ENCODE measurements around the gene SLC66A2. TPM values are rescaled to one million over a fixed set of nuclear protein-coding genes. Genes with fewer than 3 reads are reported as not detected.

The SLC66A2 gene
- total and polyA plus RNA-seq, 2 donors (not counting 1 experiment from before 2014, with no cell fraction given) = 44.4 to 45.1 TPM

DNA sequence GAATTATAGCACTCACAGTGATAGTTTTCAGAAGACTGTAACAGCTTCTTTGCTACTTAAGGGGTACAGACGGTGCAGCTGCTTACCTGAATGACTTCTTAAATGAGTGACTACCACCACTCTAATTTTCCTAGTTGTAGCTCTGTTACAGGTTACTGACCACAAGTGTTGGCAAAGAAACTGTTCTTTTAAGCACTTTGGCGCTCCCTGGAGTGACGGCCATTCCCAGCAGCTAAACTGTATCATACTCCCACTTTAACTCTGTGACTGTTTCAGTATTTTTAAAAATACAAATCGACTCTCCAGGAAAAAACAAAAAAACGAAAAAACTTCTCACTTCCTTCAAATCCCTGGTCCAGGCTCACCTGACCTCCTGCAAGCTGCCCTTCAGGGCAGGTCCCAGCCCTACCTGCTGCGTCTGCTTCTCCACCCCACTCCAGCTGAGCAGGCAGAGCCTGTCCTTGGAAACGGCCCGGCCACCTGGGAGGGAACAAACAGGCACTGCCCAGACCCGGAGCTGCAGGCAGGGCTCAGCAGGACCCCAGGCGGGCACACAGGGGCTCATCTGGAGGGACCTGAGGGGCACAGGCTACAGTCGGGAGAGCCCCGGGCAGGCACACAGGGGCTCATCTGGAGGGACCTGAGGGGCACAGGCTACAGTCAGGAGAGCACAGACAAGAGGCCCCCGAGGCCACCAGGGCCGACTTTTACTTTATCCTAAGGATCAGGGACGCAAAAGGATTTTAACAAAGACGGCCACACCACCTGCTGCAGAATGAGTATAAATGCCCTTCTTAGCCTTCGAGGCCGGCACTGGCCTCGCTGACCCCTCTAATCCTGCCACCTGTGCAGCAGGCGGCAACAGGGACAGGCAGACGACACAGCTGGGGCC lies 24.5 kb downstream of the SLC66A2 start:
- peaks cover 90% of the 10 kb centered on the region for H3K79me2 ChIP-seq (ENCODE audit: control insufficient read depth, insufficient read depth, low read length)
- no peak for TF ChIP-seq EZH2 (IDR thresholded peaks at IDR 0.05; ENCODE audit: borderline replicate concordance, insufficient read depth, low read depth, low read length, poor library complexity, severe bottlenecking)
- TF ChIP-seq, protein P1, sequence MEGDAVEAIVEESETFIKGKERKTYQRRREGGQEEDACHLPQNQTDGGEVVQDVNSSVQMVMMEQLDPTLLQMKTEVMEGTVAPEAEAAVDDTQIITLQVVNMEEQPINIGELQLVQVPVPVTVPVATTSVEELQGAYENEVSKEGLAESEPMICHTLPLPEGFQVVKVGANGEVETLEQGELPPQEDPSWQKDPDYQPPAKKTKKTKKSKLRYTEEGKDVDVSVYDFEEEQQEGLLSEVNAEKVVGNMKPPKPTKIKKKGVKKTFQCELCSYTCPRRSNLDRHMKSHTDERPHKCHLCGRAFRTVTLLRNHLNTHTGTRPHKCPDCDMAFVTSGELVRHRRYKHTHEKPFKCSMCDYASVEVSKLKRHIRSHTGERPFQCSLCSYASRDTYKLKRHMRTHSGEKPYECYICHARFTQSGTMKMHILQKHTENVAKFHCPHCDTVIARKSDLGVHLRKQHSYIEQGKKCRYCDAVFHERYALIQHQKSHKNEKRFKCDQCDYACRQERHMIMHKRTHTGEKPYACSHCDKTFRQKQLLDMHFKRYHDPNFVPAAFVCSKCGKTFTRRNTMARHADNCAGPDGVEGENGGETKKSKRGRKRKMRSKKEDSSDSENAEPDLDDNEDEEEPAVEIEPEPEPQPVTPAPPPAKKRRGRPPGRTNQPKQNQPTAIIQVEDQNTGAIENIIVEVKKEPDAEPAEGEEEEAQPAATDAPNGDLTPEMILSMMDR (IDR thresholded peaks at IDR 0.05) = no peak
- CTCF ChIA-PET = interaction anchor here (0.8 kb wide), 1 partner anchor 100 kb away, joined by 3 read pairs; no protein-coding TSS in a partner anchor

DNA sequence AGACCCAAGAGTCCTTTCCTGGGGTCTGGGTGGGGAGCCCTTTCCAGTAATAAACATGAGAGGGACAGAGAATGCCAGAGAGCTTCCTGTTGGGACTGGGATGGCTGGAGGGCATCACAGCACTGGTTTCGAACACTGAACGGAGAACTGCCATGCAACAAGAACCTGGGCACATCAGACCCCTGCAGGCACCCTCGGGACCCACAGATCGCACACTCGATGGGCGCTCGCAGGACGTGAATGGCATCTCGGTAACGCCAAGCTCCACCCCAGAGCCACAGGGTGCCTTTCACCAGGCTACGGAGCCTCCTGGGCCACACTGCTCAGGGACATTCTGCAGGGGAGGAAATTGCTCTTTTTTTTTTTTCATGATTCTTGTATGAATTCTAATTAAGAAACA lies 25.1 kb downstream of the SLC66A2 start:
- no peaks in the 10 kb centered on the region for H3K27me3 Mint-ChIP-seq
- peaks cover 1 to 31% (median 26%) of the 10 kb centered on the region in 3 donors for H3K9me3 ChIP-seq (ENCODE audit: control extremely low read depth in 1 of 3, control insufficient read depth in 2 of 3, insufficient read depth in 1 of 3, low read length in 2 of 3)
- H3K4me3 Mint-ChIP-seq = no peak overlapping the region
- 98% methylated on average over 10 of the region's 11 CpGs for WGBS (ENCODE audit: insufficient coverage)
- H3K4me1 ChIP-seq (ENCODE audit: control insufficient read depth in 2 of 2, insufficient read depth in 2 of 2, low read length in 2 of 2) = no peaks in the 10 kb centered on the region
- H3K4me3 ChIP-seq (ENCODE audit: control extremely low read depth in 1 of 5, extremely low read depth in 1 of 5, insufficient read depth in 1 of 5, low read depth in 2 of 5, low read length in 4 of 5) = no peak overlapping the region
- H3K27ac Mint-ChIP-seq = no peak overlapping the region
- H3K9me3 Mint-ChIP-seq (ENCODE audit: insufficient read depth) = peaks cover 10% of the 10 kb centered on the region
- intact Hi-C loops (cut with micrococcal nuclease) = no loop called here
- ChIA-PET POLR2A (no interaction called here), CTCF (interaction anchor here (0.8 kb wide), 1 partner anchor 99 kb away, joined by 3 read pairs; no protein-coding TSS in a partner anchor)
- ATAC-seq (ENCODE audit: low read depth) = no peak
- no peaks in the 10 kb centered on the region for H3K27me3 ChIP-seq (replicated peaks in 1 of 4; ENCODE audit: control extremely low read depth in 1 of 4, control insufficient read depth in 3 of 4, insufficient read depth in 4 of 4, low read length in 3 of 4)
- no peak overlapping the region for H3K27ac ChIP-seq (ENCODE audit: low read length in 2 of 2)
- DNase-seq = no peak
- TF ChIP-seq, protein P1 (IDR thresholded peaks at IDR 0.05) = no peak
- TF ChIP-seq EZH2 (IDR thresholded peaks at IDR 0.05; ENCODE audit: borderline replicate concordance, insufficient read depth, low read depth, low read length, poor library complexity, severe bottlenecking) = no peak
- H2AFZ ChIP-seq (ENCODE audit: insufficient read depth, low read depth, low read length, poor library complexity, severe bottlenecking) = no peak overlapping the region
- H3K36me3 ChIP-seq (replicated peaks in 1 of 2; ENCODE audit: control extremely low read depth in 1 of 2, control insufficient read depth in 1 of 2, extremely low read depth in 1 of 2, insufficient read depth in 2 of 2, low read length in 1 of 2) = peaks cover 3 to 58% of the 10 kb centered on the region in 2 experiments
- H3K79me2 ChIP-seq (ENCODE audit: control insufficient read depth, insufficient read depth, low read length) = peaks cover 87% of the 10 kb centered on the region
- H4K20me1 ChIP-seq (ENCODE audit: control insufficient read depth, insufficient read depth, low read length, poor library complexity, severe bottlenecking) = peaks cover 64% of the 10 kb centered on the region
- H3K4me1 Mint-ChIP-seq = no peaks in the 10 kb centered on the region
- H3K4me2 ChIP-seq (replicated peaks; ENCODE audit: low read depth, low read length, poor library complexity, severe bottlenecking) = no peak overlapping the region
- H3K9ac ChIP-seq (ENCODE audit: low read length) = no peak overlapping the region

More for the DNA sequence above, 24.5 kb downstream of the SLC66A2 start:
- Histone ChIP-seq H3K27ac (ENCODE audit: low read length in 2 of 2) (no peak overlapping the region), H3K4me3 (ENCODE audit: control extremely low read depth in 1 of 5, extremely low read depth in 1 of 5, insufficient read depth in 1 of 5, low read depth in 2 of 5, low read length in 4 of 5) (no peak overlapping the region), H3K27me3 (replicated peaks in 1 of 4; ENCODE audit: control extremely low read depth in 1 of 4, control insufficient read depth in 3 of 4, insufficient read depth in 4 of 4, low read length in 3 of 4) (no peaks in the 10 kb centered on the region), H4K20me1 (ENCODE audit: control insufficient read depth, insufficient read depth, low read length, poor library complexity, severe bottlenecking) (peaks cover 60% of the 10 kb centered on the region), H3K36me3 (replicated peaks in 1 of 2; ENCODE audit: control extremely low read depth in 1 of 2, control insufficient read depth in 1 of 2, extremely low read depth in 1 of 2, insufficient read depth in 2 of 2, low read length in 1 of 2) (peaks cover 3 to 58% of the 10 kb centered on the region in 2 experiments), H3K9ac (ENCODE audit: low read length) (no peak overlapping the region), H3K9me3 (ENCODE audit: control extremely low read depth in 1 of 3, control insufficient read depth in 2 of 3, insufficient read depth in 1 of 3, low read length in 2 of 3) (peaks cover 1 to 36% (median 32%) of the 10 kb centered on the region in 3 donors), H3K4me2 (replicated peaks; ENCODE audit: low read depth, low read length, poor library complexity, severe bottlenecking) (no peak overlapping the region), H2AFZ (ENCODE audit: insufficient read depth, low read depth, low read length, poor library complexity, severe bottlenecking) (no peak overlapping the region), H3K4me1 (ENCODE audit: control insufficient read depth in 2 of 2, insufficient read depth in 2 of 2, low read length in 2 of 2) (no peaks in the 10 kb centered on the region)
- no peak overlapping the region for H3K4me3 Mint-ChIP-seq
- intact Hi-C loops (cut with micrococcal nuclease) = no loop called here
- POLR2A ChIA-PET = no interaction called here
- ATAC-seq (ENCODE audit: low read depth) = no peak
- H3K9me3 Mint-ChIP-seq (ENCODE audit: insufficient read depth) = peaks cover 13% of the 10 kb centered on the region
- H3K27me3 Mint-ChIP-seq = no peaks in the 10 kb centered on the region
- WGBS (ENCODE audit: insufficient coverage) = 97% methylated on average over 21 of the region's 21 CpGs
- H3K4me1 Mint-ChIP-seq = no peaks in the 10 kb centered on the region
- no peak for DNase-seq
- no peak overlapping the region for H3K27ac Mint-ChIP-seq

Measured in B cell (primary cell).